HTERT RPE-1 (cell line): ENCODE data around the gene TEX10.
"Not testable (repeated sequence)": the region's sequence is repeated elsewhere in the genome, so short reads cannot be mapped to it uniquely, and the experiment has no call there.

Experiments
- in situ Hi-C: fragments of 300-500 bp; cut with MboI; formaldehyde crosslinking; loops from 4 replicates; pipeline ENCODE4 v1.14.3; 2020; ENCODE audit warnings: low sequenced_read_pairs

Gene TEX10

GRCh38 chr9:100351508-100351907 is 1.2 kb downstream of the TEX10 start:
- in situ Hi-C loops = no loop called here

GRCh38 chr9:100350188-100350587 is 2.6 kb downstream of the TEX10 start:
- in situ Hi-C loops = no loop called here

GRCh38 chr9:100346836-100347235 is 5.9 kb downstream of the TEX10 start:
- in situ Hi-C loops = no loop called here

GRCh38 chr9:100341889-100342288 is 10.9 kb downstream of the TEX10 start:
- in situ Hi-C loops = no loop called here

- in situ Hi-C loops = no loop called here
Observed at GRCh38 chr9:100340224-100340623, 12.5 kb downstream of the TEX10 start.

- in situ Hi-C loops = not testable (repeated sequence)
Observed at GRCh38 chr9:100338736-100339135, 14.0 kb downstream of the TEX10 start.

GRCh38 chr9:100324594-100325200 is 28.0 kb downstream of the TEX10 start:
- in situ Hi-C loops = no loop called here

GRCh38 chr9:100322954-100323536 is 29.7 kb downstream of the TEX10 start:
- in situ Hi-C loops = no loop called here

GRCh38 chr9:100317706-100318105 is 35.0 kb downstream of the TEX10 start:
- in situ Hi-C loops = no loop called here

- in situ Hi-C loops = no loop called here
Observed at GRCh38 chr9:100315561-100315960, 37.2 kb downstream of the TEX10 start.

GRCh38 chr9:100309992-100310391 is 42.8 kb downstream of the TEX10 start:
- in situ Hi-C loops = no loop called here

GRCh38 chr9:100308965-100309564 is 43.7 kb downstream of the TEX10 start:
- in situ Hi-C loops = no loop called here

- in situ Hi-C loops = no loop called here
Observed at GRCh38 chr9:100307080-100307479, 45.7 kb downstream of the TEX10 start.

- in situ Hi-C loops = no loop called here
Observed at GRCh38 chr9:100306283-100306682, 46.5 kb downstream of the TEX10 start.

- in situ Hi-C loops = no loop called here
Observed at GRCh38 chr9:100303747-100304146, 49.0 kb downstream of the TEX10 start.

- in situ Hi-C loops = no loop called here
Observed at GRCh38 chr9:100298378-100298777, 54.4 kb downstream of the TEX10 start.

- in situ Hi-C loops = no loop called here
Observed at GRCh38 chr9:100296407-100296806, 56.3 kb downstream of the TEX10 start.

- in situ Hi-C loops = no loop called here
Observed at GRCh38 chr9:100295240-100295639, 57.5 kb downstream of the TEX10 start.

GRCh38 chr9:100294806-100295205 is 57.9 kb downstream of the TEX10 start:
- in situ Hi-C loops = no loop called here

- in situ Hi-C loops = no loop called here
Observed at GRCh38 chr9:100294341-100294740, 58.4 kb downstream of the TEX10 start.

GRCh38 chr9:100292414-100292813 is 60.3 kb downstream of the TEX10 start:
- in situ Hi-C loops = no loop called here

- in situ Hi-C loops = no loop called here
Observed at GRCh38 chr9:100290714-100291113, 62.0 kb downstream of the TEX10 start.

- in situ Hi-C loops = no loop called here
Observed at GRCh38 chr9:100287186-100287585, 65.6 kb downstream of the TEX10 start.
